NCI-H69 (cell line): ENCODE measurements around the gene CNTN5.

Experiments used
- DNase-seq: peaks from one replicate; lab custom pipeline; 2025; lab: John Stamatoyannopoulos, UW

Gene CNTN5

DNA sequence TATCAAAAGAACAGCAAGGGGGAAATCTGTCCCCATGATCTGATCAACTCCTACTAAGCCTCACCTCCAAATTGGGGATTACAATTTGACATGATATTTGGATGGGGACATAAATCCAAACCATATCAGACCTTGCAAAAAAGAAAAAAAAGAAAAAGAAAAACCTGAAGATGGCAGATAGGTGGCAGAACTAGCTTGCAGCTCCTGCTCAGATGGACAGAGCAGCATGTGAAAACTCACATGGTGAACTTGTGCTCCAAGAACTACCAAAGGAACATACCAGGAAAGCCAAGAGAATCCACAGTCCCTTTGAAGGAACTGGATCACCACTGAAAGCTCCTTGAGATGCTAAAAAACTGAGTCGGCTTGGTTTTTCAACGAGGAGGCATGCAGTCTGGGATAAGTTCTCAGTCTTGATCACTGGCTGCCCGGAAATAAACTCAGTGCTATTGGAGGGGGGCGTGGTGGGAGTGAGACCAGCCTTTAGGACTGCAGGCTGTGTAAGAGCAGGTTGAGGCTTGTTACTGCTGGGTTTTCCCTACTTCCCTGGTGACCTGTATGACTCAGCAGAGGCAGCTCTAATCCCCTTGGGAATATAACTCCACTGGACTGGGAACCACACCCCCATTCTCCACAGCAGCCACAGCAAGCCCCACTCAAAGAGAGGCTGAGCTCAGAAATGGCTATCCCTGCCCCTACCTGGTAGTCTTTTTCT, 1308.0 kb downstream of the CNTN5 start:
- peak; percentile 79 for DNase-seq

DNA sequence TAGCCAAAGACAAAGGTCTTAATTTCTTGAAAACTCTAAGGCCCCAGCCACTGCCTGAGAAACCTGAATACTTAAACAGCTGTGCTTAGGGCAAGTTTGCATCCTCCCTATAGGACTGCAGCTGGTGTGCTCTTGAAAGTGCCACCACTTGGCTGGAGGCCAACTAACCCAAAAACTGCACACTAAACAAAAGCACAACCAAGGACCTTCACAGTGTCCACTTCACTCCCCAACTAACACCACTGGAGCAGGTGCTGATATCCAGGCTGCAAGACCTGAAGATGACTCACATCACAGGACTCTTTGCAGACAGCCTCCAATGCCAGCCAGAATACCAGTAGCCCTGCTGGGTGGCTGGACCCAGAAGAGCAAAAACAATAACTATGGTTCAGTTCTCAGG, 1308.6 kb downstream of the CNTN5 start:
- DNase-seq, result peak; percentile 67

DNA sequence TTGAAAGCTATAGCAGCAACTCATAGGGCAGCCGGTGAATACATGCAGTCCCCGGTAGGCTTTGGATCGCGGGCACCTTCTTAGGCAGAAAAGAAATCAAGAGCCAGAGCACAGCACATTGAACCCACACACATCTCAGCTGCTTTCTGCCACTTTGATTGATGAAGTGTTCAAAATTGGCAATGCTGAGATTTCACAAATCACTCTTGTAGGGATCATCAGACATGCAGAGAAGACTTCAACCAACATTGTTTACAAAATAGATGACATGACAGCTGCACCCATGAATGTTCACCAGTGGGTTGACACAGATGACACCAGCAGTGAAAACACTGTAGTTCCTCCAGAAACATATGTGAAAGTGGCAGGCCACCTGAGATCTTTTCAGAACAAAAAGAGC, 1316.1 kb downstream of the CNTN5 start:
- DNase-seq, result no peak

DNA sequence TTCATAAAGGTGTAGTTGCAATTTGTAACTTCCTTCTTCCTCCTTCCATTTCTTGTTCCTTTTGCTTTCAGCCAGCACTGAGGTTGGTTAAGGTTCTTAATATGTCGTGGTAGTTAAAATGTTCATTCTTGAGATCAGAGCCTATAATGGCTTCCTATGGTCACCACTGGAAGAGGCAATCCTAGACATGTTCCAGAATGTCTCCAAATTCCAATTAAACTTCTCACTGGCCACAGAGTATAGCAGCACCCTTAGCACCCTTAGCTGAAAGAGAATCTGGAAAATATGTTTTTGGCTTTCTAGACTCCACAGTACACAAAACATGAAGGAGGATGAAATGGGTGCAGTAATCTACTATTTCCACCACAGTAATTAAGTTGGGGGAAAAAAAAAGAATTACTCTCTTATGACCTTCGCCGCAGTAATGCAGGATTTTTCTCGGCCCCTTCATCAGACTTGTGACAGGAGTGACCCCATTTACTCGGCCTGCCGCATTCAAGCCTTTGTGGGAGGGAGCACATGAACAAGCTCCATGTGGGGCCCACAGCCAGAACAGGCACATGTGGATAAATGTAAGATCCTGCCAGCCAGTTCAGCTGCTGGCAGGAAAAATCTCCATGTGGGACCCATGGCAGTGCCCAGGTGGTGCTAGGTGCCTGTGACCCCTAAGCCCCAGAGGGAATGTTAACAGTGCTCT, 1317.5 kb downstream of the CNTN5 start:
- no peak for DNase-seq

DNA sequence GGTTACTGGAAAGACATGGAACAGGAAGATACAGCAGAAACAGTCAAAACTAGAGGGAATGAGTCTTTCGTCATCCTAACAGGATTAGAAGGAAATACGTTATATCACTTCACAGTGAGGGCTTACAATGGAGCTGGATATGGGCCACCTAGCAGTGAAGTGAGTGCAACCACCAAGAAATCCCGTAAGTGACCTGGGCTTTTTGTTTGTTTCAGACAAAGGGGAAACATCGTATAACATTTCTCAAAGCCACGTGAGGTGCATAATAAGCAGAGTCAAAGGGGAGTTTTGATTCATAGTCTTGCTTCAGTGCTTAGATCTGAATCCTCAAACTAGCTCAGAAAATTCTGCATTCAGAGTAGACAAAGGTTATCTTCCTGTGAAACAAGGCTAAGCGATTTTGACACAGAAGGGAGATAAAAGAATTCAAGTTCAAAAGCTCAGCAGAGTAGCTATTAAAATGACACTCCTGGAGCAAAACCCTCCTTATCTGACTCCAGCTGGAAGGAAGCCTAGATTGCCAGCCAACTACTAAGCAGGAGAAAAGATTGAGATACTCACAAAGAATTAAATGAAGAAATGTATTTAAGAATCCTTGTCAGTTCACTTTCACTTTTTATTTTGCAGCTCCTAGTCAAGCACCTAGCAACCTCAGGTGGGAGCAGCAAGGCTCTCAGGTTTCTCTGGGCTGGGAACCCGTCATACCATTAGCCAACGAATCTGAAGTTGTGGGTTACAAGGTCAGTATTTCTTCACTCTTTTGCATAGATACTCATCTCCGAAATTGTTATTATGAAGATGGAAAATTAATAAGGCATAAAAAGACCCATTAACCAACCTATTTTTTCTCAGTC, 1319.9 kb downstream of the CNTN5 start:
- no peak for DNase-seq

DNA sequence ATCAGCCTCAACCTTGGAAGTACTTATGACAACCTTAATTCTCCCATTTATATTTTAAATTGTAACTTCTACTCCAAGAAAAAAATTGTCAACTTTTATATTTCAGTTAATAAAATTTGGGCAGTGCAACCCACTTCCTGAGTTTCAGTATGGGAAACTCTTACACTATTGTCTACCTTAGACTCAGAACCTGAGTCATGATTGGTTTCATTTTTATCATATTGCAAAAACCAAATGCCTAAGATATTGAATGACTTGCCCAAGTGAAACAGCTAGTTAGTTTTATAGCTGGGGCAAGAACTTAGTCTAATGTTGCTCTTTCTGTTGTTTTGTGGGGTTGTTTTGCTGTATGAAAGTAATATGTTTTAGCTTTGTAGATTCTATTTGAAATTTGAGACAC, 1332.3 kb downstream of the CNTN5 start:
- no peak for DNase-seq

DNA sequence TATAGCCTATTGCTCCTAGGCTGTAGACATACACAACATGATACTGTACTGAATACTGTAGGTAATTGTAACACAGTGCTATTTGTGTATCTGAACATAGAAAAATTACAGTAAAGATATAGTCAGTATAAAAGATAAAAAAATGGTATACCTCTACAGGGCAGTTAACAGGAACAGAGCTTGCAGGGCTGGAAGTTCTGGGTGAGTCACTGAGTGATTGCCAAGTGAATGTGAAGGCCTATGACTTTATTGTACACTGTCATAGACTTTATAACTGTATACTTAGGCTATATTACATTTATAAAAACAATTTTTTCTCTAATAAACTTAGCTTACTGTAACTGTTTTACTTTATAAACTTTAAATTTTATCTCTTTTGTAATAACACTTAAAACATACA, 1334.0 kb downstream of the CNTN5 start:
- DNase-seq, result no peak

DNA sequence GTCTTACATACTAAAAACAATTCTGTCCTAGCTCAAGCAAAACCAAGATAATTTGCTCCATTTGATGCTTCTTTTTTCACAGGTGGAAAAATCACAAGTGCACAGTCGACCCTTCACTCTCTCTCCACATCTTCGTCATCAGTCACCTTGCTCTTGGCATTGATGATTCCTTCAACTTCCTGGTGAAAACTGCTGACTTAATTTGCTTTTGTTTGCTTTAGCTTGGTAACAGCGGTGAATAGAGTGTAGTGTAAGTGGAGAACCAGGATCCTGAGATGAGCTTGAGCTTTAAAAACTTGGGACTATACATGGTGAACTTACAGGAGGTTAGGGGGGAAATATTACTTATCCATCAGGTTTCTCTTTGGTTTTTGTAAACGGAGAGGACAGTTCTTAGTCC, 1335.3 kb downstream of the CNTN5 start:
- peak; percentile 55 for DNase-seq

DNA sequence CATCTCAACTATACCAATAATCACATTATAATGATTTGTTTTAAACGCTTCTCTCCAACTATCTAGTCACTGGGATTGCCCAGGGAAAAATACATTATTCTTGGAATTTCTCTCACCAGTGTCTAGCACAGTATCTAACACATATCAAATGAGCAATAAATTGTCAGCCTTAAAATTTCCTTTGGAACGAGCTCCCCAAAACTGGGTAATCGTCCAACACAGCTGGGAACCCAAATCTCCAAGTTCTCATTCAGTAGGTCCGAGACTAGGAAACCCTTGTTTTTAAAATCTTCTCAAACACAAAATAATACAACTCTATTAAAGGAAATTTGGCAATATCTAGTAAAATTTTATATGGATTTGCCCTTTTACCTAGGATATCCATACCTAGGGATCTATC, 1338.5 kb downstream of the CNTN5 start:
- no peak for DNase-seq

DNA sequence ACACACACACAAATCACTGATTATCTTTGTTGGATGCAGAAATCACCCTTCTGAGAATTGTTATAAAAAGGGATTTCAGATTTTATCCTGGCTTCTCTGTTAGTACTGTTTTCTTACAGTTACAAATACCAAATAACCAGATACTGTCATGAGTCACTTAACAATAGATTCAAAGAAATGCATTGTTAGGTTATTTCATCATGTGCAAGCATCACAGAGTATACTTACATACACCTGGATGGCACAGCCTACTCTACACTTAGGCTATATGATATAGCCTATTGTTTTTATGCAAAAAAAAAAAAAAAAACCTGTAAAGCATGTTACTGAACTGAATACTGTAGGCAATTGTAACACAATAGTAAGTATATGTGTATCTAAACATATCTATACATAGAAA, 1347.1 kb downstream of the CNTN5 start:
- DNase-seq, result no peak

DNA sequence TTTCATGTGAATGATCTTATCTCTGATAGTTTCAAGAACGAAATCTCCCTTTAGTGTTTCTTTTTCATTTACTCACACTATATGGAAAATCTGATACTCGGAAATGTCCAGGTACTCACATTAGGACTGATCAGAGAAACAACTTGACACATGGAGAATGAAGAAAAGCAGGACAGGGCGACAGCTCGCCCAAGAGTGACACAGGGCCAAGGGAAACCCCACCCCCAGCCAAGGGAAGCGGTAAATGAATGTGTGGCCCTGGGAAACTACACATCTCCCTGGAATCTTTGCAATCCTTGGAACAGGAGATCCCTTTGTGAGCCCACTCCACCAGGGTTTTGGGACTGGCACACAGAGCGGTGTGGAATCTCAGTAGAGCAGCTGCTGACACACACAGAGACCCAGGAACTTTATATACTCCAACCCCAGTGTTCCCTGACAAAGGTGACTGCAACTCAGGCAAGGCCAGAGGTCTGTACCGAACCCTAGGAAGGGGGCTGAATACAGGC, 1362.7 kb downstream of the CNTN5 start:
- DNase-seq, result no peak

DNA sequence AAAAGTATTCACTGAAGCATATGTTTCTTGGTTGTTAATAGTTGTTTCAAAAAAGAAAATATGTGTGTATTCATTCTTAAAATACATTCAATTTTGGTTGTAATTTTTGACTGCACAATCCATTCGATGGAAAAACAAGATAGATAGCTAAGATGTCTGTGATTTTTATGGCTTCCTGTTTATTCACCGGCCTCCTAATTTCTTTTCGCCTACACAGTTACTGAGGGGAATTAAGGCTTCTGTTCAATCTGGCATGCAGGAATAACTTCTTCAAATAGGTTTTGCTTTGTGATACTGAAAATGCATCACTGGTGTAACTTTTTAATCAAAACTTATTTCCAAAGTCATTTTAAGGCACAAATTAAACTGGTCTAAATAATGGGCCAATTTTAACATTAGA, 1375.5 kb downstream of the CNTN5 start:
- no peak for DNase-seq

DNA sequence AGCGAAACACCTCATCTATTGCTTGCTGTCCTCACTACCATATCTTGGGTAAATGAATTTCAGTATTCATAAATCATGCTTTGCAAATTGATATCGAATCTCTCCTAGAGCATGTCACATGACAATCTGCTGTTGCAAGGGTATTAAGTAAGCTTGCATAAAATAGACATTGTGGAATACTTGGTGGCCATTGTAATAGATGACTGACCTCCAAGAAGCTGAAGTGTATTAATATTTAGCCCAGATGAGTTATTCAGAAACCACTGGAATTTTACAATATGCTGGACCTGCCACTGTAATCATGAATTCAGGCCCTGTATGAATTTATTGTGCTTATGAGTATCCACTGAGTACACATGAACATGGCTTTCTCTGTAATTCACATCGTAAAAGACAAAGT, 1376.7 kb downstream of the CNTN5 start:
- no peak for DNase-seq

DNA sequence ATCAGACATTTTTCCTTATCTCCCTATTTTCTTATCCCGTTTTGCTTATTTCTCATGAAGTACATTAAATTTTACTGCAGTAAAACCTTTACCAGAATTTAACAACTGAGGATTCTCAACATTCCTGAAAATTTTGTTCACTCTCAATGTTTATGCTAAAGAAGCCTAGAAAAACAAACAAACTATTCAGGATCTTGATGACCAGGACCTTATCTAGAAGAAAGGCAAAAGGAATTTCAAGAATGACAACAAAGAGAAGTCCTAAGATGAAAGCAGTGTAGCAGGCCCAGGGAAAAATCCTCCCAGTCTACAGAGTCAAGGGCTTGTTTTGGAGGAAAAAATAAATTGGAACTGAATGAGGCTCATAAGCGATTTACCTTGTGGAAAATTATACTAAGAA, 1383.1 kb downstream of the CNTN5 start:
- no peak for DNase-seq

DNA sequence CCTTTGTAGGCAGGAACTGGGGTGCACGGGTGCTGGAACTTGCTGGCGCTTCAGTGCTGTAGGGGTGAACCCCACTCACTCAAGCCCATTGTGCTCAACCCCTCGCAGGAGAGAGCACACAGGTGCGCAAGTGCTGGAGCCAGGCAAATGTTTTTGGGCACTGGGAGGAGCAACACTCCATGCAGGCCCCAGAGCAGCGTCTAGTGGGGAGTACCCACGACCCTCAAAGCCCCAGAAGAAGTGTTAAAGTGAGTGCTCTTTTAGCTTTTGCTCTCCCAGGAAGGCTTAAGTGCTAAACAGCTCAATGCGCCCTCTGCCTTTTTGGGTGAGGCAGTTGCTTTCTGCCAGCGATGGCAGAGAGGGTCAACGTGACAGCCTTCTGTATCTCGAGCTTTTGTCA, 1384.2 kb downstream of the CNTN5 start:
- DNase-seq, result no peak
